ENCODE data around the gene ELP4.
"Not testable (repeated sequence)": the region's sequence is repeated elsewhere in the genome, so short reads cannot be mapped to it uniquely, and the experiment has no call there.

Gene ELP4

GRCh38 chr11:31649129-31649966 is 139.8 kb downstream of the ELP4 start:
- peak; percentile 32 for DNase-seq

GRCh38 chr11:31651208-31651607 is 141.6 kb downstream of the ELP4 start:
- no peak for DNase-seq

- no peak for DNase-seq
Observed at GRCh38 chr11:31651822-31652221, 142.3 kb downstream of the ELP4 start.

GRCh38 chr11:31652528-31652927 is 143.0 kb downstream of the ELP4 start:
- DNase-seq = no peak

GRCh38 chr11:31655483-31655882 is 145.9 kb downstream of the ELP4 start:
- DNase-seq = no peak

- DNase-seq = no peak
Observed at GRCh38 chr11:31656051-31656450, 146.5 kb downstream of the ELP4 start.

GRCh38 chr11:31657091-31657490 is 147.5 kb downstream of the ELP4 start:
- no peak for DNase-seq

GRCh38 chr11:31664129-31664528 is 154.6 kb downstream of the ELP4 start:
- no peak for DNase-seq

GRCh38 chr11:31664954-31665353 is 155.4 kb downstream of the ELP4 start:
- DNase-seq = no peak

GRCh38 chr11:31671681-31672080 is 162.1 kb downstream of the ELP4 start:
- DNase-seq = no peak

- DNase-seq = not testable (repeated sequence)
Observed at GRCh38 chr11:31673108-31673507, 163.5 kb downstream of the ELP4 start.

GRCh38 chr11:31676280-31676982 is 166.9 kb downstream of the ELP4 start:
- DNase-seq = no peak

- DNase-seq = no peak
Observed at GRCh38 chr11:31680770-31681169, 171.2 kb downstream of the ELP4 start.

GRCh38 chr11:31687256-31687655 is 177.7 kb downstream of the ELP4 start:
- DNase-seq = no peak

GRCh38 chr11:31687861-31688260 is 178.3 kb downstream of the ELP4 start:
- DNase-seq = no peak

- no peak for DNase-seq
Observed at GRCh38 chr11:31689559-31689958, 180.0 kb downstream of the ELP4 start.

- no peak for DNase-seq
Observed at GRCh38 chr11:31690041-31690440, 180.5 kb downstream of the ELP4 start.

GRCh38 chr11:31690516-31690915 is 180.9 kb downstream of the ELP4 start:
- no peak for DNase-seq

GRCh38 chr11:31692466-31692865 is 182.9 kb downstream of the ELP4 start:
- no peak for DNase-seq

- not testable (repeated sequence) for DNase-seq
Observed at GRCh38 chr11:31697049-31697448, 187.5 kb downstream of the ELP4 start.

GRCh38 chr11:31699066-31699465 is 189.5 kb downstream of the ELP4 start:
- no peak for DNase-seq

GRCh38 chr11:31702966-31703365 is 193.4 kb downstream of the ELP4 start:
- no peak for DNase-seq

- DNase-seq = no peak
Observed at GRCh38 chr11:31706357-31706756, 196.8 kb downstream of the ELP4 start.

GRCh38 chr11:31711137-31711536 is 201.6 kb downstream of the ELP4 start:
- no peak for DNase-seq
